Stimulated activated naive CD8-positive, alpha-beta T cell treated with anti-CD3 and anti-CD28 coated beads, Interleukin-15, Interleukin-2, amounts not matched to agents 100 ng/mL and 50 ng/mL, for 24 hours (primary cell): ENCODE results near the gene SCD5.

Experiments
- H3K27ac Mint-ChIP-seq: one replicate; pipeline ENCODE4 v1.8.0; 2021; ENCODE audit warnings: mild to moderate bottlenecking, mixed read lengths
- H3K27me3 Mint-ChIP-seq: one replicate; pipeline ENCODE4 v1.8.0; 2021; ENCODE audit warnings: mixed read lengths
- H3K36me3 Mint-ChIP-seq: one replicate; pipeline ENCODE4 v1.8.0; 2021; ENCODE audit warnings: low read depth, mixed read lengths
- H3K4me1 Mint-ChIP-seq: one replicate; pipeline ENCODE4 v1.8.0; 2021; ENCODE audit warnings: low read depth, mixed read lengths
- H3K4me3 Mint-ChIP-seq: one replicate; pipeline ENCODE4 v1.8.0; 2021; ENCODE audit warnings: mild to moderate bottlenecking, mixed read lengths
- H3K9me3 Mint-ChIP-seq: one replicate; pipeline ENCODE4 v1.8.0; 2021; ENCODE audit warnings: mixed read lengths

Gene SCD5

GRCh38 chr4:82583897-82584587, 214.6 kb downstream of the SCD5 start:
- Mint-ChIP-seq H3K4me1 (no peaks in the 10 kb centered on the region), H3K9me3 (no peaks in the 10 kb centered on the region), H3K27me3 (peaks cover 5% of the 10 kb centered on the region), H3K27ac (no peak overlapping the region), H3K4me3 (no peak overlapping the region), H3K36me3 (no peaks in the 10 kb centered on the region)

DNA sequence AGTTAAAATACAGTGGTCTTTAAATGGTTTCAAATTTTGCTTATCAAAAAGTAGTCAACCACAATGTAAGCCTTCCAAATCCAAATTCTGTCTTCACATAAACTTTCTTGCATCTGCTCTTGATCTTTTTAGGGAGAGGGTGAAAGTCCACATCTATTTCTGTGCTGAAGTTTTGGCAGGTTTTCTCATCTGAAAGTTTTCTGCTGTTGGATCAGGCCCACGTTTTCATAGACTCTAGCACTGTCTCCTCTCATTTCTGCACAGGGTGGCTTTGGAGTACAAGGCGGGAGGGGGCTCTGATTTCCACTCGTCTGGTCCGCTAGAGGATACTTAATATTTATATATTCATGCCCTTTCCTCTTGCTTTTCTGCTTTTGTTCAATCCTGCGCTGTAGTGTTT, 218.7 kb downstream of the SCD5 start:
- Mint-ChIP-seq H3K27ac (no peak overlapping the region), H3K4me3 (no peak overlapping the region), H3K9me3 (no peaks in the 10 kb centered on the region), H3K4me1 (no peaks in the 10 kb centered on the region), H3K27me3 (peaks cover 5% of the 10 kb centered on the region), H3K36me3 (no peaks in the 10 kb centered on the region)
